K562 (cell line): ENCODE data around the gene FBXL13.

Experiments
- JUND ChIP-seq, 2 experiments: IDR thresholded peaks; 2 replicates in 1 of 2; 3 replicates in 1 of 2; pipeline ENCODE4 v1.6.1; 2011; ENCODE audit warnings: borderline replicate concordance in 2 of 2, low read depth in 2 of 2, low read length in 2 of 2, improper control_type of control experiment in 1 of 2, missing biosample characterization in 1 of 2, missing genetic modification characterization in 1 of 2, missing genetic modification reagents in 1 of 2
- NFE2L1 ChIP-seq: fragments of 450-650 bp; IDR thresholded peaks from 2 replicates; pipeline ENCODE4 v1.6.1; 2016; ENCODE audit warnings: missing genetic modification characterization, low read depth, mild to moderate bottlenecking, missing compliant biosample characterization, moderate library complexity, borderline replicate concordance
- TAF1 ChIP-seq: IDR thresholded peaks from 2 replicates; pipeline ENCODE4 v1.6.1; 2011; ENCODE audit warnings: mild to moderate bottlenecking, low read length, moderate library complexity; ENCODE audit not compliant: insufficient read depth, control insufficient read depth, severe bottlenecking; ENCODE audit errors: extremely low read depth
- TCF7L2 ChIP-seq: fragments of 150-350 bp; IDR thresholded peaks from 2 replicates; pipeline ENCODE4 v1.6.1; 2016; ENCODE audit warnings: low read depth, mild to moderate bottlenecking, low read length, moderate library complexity
- TF ChIP-seq, protein P1 (sequence below): sonication (generic); formaldehyde crosslinking; IDR thresholded peaks from 2 replicates; pipeline ENCODE4 v1.8.0; 2022; ENCODE audit warnings: missing genetic modification reagents, mild to moderate bottlenecking, moderate library complexity, borderline replicate concordance
- TF ChIP-seq, protein P2 (sequence below), 2 experiments: fragments of 450-650 bp; formaldehyde crosslinking in 1 of 2; IDR thresholded peaks; 2 replicates each; pipeline versions ENCODE4 v1.4.0 to v1.6.1; 2014 to 2020; ENCODE audit warnings: mild to moderate bottlenecking in 2 of 2, borderline replicate concordance in 1 of 2, low read depth in 1 of 2

DNA sequence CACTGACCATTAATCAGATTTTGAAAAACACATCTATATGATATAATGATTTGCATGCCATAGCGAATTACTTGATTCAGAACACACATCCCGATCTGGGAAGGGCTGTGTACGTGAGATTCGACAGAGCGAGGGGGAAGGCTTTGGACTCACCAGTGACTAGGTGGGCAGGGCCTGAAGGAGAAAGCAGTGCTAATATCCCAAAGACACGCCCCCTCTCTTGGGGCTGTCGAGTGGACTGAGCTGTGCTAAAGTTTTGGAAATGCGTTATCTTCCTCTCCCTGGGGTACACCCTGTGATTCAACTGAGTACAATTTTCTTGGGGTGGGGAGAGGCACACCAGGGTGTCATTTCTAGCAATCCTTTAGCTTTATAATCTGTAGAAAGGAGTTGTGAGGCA lies 160.0 kb downstream of the FBXL13 start:
- TF ChIP-seq JUND (IDR thresholded peaks at IDR 0.05; ENCODE audit: borderline replicate concordance, low read depth, low read length) (no peak), JUND (tag; IDR thresholded peaks at IDR 0.05; ENCODE audit: borderline replicate concordance, low read depth, low read length) (no peak), NFE2L1 (no peak), TAF1 (no peak), TCF7L2 (no peak)
- TF ChIP-seq, protein P1, sequence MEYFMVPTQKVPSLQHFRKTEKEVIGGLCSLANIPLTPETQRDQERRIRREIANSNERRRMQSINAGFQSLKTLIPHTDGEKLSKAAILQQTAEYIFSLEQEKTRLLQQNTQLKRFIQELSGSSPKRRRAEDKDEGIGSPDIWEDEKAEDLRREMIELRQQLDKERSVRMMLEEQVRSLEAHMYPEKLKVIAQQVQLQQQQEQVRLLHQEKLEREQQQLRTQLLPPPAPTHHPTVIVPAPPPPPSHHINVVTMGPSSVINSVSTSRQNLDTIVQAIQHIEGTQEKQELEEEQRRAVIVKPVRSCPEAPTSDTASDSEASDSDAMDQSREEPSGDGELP (CRISPR knock-in tag) = no peak
- TF ChIP-seq, protein P2, sequence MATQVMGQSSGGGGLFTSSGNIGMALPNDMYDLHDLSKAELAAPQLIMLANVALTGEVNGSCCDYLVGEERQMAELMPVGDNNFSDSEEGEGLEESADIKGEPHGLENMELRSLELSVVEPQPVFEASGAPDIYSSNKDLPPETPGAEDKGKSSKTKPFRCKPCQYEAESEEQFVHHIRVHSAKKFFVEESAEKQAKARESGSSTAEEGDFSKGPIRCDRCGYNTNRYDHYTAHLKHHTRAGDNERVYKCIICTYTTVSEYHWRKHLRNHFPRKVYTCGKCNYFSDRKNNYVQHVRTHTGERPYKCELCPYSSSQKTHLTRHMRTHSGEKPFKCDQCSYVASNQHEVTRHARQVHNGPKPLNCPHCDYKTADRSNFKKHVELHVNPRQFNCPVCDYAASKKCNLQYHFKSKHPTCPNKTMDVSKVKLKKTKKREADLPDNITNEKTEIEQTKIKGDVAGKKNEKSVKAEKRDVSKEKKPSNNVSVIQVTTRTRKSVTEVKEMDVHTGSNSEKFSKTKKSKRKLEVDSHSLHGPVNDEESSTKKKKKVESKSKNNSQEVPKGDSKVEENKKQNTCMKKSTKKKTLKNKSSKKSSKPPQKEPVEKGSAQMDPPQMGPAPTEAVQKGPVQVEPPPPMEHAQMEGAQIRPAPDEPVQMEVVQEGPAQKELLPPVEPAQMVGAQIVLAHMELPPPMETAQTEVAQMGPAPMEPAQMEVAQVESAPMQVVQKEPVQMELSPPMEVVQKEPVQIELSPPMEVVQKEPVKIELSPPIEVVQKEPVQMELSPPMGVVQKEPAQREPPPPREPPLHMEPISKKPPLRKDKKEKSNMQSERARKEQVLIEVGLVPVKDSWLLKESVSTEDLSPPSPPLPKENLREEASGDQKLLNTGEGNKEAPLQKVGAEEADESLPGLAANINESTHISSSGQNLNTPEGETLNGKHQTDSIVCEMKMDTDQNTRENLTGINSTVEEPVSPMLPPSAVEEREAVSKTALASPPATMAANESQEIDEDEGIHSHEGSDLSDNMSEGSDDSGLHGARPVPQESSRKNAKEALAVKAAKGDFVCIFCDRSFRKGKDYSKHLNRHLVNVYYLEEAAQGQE (IDR thresholded peaks at IDR 0.05; ENCODE audit: borderline replicate concordance) = no peak
- TF ChIP-seq, protein P2 (CRISPR knock-in tag; IDR thresholded peaks at IDR 0.05; ENCODE audit: low read depth) = no peak
